Peyer's patch (tissue), 4 donors: Measurements from ENCODE around the gene ADAMTSL2.

Experiments used
- CTCF ChIP-seq, 6 experiments: fragments of 450-650 bp in 4 of 6; fragments of 200-600 bp in 2 of 6; sonication (generic) in 1 of 6; IDR thresholded peaks; one replicate each; pipeline ENCODE4 v1.5.1; 2017 to 2019; ENCODE audit warnings: antibody characterized with exemption in 6 of 6, mild to moderate bottlenecking in 3 of 6, moderate library complexity in 1 of 6
- POLR2A ChIP-seq, 2 donors: fragments of 450-650 bp; IDR thresholded peaks; one replicate each; pipeline ENCODE4 v1.5.1; 2017; ENCODE audit warnings: antibody characterized with exemption in 2 of 2, mild to moderate bottlenecking in 2 of 2, moderate library complexity in 2 of 2

GRCh38 chr9:133568186-133568585, 33.7 kb downstream of the ADAMTSL2 start:
- no peak for TF ChIP-seq CTCF (IDR thresholded peaks at IDR 0.05)
- no peak for TF ChIP-seq POLR2A (IDR thresholded peaks at IDR 0.05)
